NCI-H82 (cell line): ENCODE results near the gene ELAVL1.
A peak's percentile ranks its signal among the peaks of the same experiment; 100 is the strongest.

Source experiments
- DNase-seq: peaks from one replicate; lab custom pipeline; 2025; lab: John Stamatoyannopoulos, UW

ELAVL1 gene

GRCh38 chr19:7985481-7985911 lies 19.9 kb downstream of the ELAVL1 start:
- no peak for DNase-seq

GRCh38 chr19:7983995-7984837 lies 21.2 kb downstream of the ELAVL1 start:
- no peak for DNase-seq

- no peak for DNase-seq
These were observed 22.0 kb downstream of the ELAVL1 start for GRCh38 chr19:7983286-7983950.

- DNase-seq: no peak
These were observed 22.8 kb downstream of the ELAVL1 start for GRCh38 chr19:7982651-7983099.

- DNase-seq: peak; percentile 2
These were observed 23.3 kb downstream of the ELAVL1 start for GRCh38 chr19:7982103-7982502.

GRCh38 chr19:7981661-7982060 lies 23.8 kb downstream of the ELAVL1 start:
- DNase-seq: no peak

- no peak for DNase-seq
These were observed 24.2 kb downstream of the ELAVL1 start for GRCh38 chr19:7981199-7981598.

GRCh38 chr19:7980635-7981121 lies 24.8 kb downstream of the ELAVL1 start:
- DNase-seq: no peak

GRCh38 chr19:7980168-7980567 lies 25.3 kb downstream of the ELAVL1 start:
- no peak for DNase-seq

GRCh38 chr19:7979559-7979958 lies 25.9 kb downstream of the ELAVL1 start:
- DNase-seq: no peak

GRCh38 chr19:7979011-7979410 lies 26.4 kb downstream of the ELAVL1 start:
- no peak for DNase-seq

- no peak for DNase-seq
These were observed 27.1 kb downstream of the ELAVL1 start for GRCh38 chr19:7978179-7978825.

- DNase-seq: no peak
These were observed 27.8 kb downstream of the ELAVL1 start for GRCh38 chr19:7977723-7978040.

- no peak for DNase-seq
These were observed 28.3 kb downstream of the ELAVL1 start for GRCh38 chr19:7977021-7977722.

- DNase-seq: no peak
These were observed 29.0 kb downstream of the ELAVL1 start for GRCh38 chr19:7976461-7976860.

- no peak for DNase-seq
These were observed 30.4 kb downstream of the ELAVL1 start for GRCh38 chr19:7975037-7975436.

GRCh38 chr19:7973883-7974282 lies 31.6 kb downstream of the ELAVL1 start:
- DNase-seq: no peak

- DNase-seq: no peak
These were observed 33.6 kb downstream of the ELAVL1 start for GRCh38 chr19:7971553-7972520.

- peak; percentile 69 for DNase-seq
These were observed 34.6 kb downstream of the ELAVL1 start for GRCh38 chr19:7970716-7971448.

- no peak for DNase-seq
These were observed 35.9 kb downstream of the ELAVL1 start for GRCh38 chr19:7969555-7969939.
